Activated CD4-positive, CD25-positive, alpha-beta regulatory T cell (primary cell): Measurements from ENCODE around the gene TLK2.
"Not testable (repeated sequence)": the region's sequence is repeated elsewhere in the genome, so short reads cannot be mapped to it uniquely, and the experiment has no call there.

Source experiments
- DNase-seq, 4 experiments: peaks; one replicate each; lab custom pipeline; 2025; lab: John Stamatoyannopoulos, UW

Gene TLK2

DNA sequence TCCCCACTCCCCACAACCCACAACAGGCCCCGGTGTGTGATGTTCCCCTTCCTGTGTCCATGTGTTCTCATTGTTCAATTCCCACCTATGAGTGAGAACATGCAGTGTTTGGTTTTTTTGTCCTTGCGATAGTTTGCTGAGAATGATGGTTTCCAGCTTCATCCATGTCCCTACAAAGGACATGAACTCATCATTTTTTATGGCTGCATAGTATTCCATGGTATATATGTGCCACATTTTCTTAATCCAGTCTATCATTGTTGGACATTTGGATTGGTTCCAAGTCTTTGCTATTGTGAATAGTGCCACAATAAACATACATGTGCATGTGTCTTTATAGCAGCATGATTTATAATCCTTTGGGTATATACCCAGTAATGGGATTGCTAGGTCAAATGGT lies 82.3 kb downstream of the TLK2 start:
- DNase-seq, result not testable (repeated sequence)

DNA sequence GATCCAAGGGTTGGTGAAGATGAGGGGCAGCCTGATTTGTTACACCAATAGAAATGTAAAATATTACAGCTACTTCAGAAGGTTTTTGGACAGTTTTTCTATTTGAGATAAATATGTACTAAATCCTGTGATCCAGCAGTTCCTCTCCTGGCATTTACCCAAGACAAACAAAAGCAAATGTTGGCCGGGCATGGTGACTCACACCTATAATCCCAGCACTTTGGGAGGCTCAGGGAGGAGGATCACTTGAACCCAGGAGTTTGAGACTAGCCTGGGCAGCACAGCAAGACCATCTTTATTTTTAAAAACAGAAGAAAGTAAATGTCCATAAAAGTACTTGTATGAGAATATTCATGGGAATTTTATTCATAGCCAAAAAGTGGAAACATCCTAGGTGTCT lies 84.0 kb downstream of the TLK2 start:
- no peak for DNase-seq

DNA sequence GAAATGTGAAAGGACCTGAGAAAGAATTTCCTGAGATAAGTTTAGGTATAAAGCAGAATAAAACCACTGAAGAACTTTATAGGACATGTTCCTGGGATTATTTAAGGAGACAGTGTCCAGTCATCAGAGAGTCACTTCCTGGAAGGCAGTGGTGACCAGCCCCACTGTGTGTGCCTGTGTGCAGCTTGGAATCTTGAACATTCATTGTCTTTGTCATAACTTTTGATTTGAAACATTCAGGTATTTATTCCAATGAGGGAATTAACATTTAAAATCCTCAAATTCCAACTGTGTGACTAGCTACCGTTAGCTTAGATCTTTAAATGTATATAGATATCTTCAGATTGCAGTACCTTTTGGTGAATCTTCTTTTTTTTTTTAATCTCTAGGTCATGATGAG lies 87.2 kb downstream of the TLK2 start:
- DNase-seq, result no peak

DNA sequence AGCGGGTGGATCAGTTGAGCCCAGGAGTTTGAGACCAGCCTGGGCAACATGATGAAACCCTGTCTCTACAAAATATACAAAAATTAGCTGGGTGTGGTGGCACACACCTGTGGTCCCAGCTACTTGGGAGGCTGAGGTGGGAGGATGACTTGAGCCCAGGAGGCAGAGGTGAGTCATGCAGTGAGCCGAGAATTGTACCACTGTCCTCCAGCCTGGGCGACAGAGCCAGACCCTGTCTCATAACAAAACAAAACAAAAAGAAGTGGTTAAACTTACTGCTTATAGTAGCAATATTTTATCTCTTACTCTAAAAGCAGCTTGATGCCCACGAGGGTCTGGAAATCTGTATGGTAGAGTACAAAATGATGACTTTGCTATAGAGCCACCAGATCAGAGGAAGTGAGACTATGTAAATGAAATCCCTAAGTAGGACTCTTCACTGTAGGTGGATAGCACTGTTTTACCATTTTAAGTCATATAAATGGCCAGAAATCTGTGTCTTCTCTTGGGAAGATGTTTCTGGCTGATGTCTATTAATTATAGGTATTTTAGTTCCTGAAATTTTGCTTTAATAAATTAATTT lies 88.5 kb downstream of the TLK2 start:
- no peak for DNase-seq

DNA sequence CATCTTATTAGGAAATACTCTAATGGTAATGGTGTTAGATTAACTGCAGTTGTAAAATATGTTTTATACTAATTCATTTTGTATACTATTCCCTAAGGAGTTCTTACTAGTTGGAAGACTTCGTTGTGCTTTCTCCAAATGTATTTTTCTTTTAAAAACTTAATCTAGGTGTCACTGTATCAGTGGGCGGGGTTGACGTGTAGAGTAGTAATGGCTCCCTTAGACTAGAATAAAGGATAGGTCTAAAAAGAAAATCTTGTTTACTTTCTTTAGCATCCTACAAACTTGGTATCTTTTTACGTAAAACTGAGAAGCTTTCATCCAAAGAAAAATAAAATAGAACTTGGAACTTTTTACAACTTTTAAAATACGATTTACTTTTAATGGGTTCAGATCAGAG lies 93.9 kb downstream of the TLK2 start:
- no peak for DNase-seq

DNA sequence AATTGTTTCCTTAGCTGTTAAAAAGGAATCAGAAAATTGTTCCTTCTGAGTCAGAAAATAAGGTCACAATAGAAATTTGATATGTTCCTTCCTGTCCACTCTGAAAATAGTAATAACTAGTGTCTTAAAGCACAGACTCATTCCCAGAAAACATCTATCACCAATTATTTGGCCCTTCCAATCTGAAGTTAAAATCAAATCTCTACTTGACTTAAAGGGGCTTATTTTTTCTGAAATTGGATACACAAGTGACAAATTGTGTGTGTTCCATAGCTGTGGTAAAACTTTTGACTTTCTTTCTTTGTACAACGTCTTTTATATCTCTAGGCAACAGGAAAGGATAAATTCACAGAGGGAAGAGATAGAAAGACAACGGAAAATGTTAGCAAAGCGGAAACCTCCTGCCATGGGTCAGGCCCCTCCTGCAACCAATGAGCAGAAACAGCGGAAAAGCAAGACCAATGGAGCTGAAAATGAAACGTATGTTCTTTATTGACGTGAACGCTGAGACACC lies 94.3 kb downstream of the TLK2 start:
- no peak for DNase-seq

DNA sequence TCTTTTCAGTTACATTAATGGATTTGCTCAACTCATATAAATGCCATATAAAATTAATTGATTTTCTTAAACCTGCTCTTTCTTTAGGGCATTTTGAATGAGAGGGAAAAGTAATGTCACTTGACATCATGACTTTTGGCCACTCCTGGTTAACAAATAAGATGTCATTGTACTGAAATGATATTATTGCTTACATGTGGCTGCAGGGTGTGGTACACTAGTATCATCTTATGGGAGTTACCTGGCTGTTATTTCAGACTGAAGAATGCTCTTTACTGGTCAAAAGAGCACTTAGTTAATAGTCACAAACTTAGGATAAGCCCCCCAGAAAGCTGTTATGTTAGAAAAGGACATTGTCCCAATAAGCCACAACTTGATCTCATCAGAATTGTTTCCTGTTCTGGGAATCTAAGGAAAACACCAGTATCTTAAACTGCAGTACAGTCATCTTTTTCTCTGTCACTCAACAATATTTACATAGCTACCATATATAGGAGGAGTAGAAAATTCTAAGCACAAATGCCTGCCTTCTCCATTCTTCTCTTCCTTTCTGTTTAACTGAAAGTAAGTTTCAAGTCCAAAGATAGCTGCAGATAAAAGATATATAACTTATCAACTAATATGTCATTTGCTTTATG lies 95.0 kb downstream of the TLK2 start:
- no peak for DNase-seq

DNA sequence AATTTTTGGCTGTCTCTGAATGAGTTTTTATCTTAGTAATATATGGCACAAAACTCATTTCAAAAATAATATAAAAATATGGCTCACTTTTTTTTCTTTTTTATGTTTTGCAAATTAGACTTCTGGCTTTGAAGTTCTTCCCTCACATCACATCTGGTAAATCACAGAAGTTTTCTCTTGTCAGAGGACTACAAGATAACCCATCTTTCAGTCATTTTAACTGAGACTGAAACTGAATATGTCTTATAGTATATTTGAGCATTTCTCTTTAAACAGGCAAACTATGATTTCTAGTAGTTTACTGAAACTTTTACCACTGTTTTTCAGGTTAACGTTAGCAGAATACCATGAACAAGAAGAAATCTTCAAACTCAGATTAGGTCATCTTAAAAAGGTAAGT lies 97.8 kb downstream of the TLK2 start:
- DNase-seq, result no peak

DNA sequence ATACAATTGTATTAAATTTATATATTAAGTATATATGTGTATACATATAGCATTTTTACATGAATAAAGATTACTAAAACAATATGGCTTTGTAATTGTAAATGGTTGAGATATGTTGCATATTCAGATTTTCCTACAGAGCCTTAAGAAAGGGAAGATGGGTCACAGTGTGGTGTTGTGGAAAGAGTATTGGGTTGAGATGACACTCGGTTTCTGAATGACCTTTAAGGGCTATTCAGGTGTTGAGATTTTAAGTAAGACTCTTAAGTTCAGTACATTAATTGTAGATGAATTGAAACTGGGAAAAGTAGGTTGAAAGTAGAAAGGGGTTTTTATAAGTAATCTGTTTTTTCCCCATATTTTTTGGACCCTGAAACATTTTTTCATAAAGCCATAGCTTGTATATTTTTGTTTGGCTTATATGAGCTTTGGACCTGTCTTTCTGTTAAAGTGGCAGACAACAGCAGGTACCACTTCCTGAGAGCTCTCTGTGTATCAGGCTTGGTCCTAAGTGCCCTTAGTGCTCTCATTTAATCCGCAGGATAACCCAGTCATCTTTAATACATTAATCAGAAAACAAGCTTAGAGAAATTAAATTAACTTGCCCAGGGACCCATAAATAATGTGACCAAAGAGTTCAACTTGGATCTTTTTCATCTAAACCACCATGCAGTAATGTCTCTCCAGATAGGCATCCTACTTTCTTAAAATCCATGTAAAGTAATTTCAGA lies 100.3 kb downstream of the TLK2 start:
- no peak for DNase-seq

DNA sequence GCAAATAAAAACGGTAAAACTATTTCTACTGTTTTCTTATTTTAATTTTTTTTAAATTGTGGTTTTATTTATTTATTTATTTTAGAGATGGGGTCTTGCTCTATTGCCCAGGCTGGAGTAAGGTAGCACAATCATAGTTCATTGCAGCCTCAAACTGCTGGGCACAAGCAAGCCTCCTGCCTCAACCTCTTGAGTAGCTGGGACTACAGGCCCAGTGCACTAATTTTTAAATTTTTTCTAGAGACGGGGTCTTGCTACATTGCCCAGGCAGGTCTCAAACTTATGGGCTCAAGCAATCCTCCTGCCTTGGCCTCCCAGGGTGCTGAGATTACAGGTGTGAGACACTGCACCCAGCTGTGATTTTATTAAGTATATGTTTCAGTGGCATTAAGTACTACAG lies 102.3 kb downstream of the TLK2 start:
- no peak for DNase-seq

DNA sequence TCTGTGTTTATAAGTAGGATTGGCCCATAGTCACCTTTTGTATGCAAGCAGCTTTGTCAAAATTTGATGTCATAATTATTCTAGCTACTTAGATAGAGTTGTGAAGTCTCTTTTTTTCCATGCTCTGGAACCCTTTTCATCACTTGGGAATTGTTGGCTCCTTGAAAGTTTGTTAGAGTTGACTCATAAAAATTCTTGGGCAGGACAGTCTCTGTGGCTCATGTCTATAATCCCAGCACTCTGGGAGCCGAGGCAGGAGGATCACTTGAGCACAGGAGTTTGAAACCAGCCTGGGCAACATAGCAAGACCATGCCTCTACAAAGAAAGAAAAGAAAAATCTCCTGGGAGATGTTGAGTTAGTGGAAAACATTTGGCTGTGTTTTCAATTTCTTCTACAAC lies 103.1 kb downstream of the TLK2 start:
- DNase-seq, result no peak

DNA sequence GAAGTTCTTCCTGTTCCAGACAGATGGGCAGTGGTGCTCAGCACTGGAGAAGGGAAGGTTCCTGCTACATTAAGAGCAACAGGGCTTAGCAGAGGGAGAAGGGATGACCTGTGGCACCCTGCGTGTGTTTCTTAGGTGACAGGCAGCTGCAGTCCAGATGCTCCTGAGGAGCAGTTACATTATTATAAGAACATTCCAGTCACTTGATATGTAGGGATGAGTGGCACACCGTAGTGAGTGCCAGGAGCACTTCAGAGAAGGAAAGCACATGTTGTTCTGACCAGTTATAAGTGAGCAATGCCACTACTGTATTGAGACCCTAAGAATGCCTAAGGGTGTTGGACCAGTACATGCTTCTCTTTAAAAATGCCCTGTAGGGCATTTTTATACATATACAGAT lies 108.9 kb downstream of the TLK2 start:
- DNase-seq, result no peak

DNA sequence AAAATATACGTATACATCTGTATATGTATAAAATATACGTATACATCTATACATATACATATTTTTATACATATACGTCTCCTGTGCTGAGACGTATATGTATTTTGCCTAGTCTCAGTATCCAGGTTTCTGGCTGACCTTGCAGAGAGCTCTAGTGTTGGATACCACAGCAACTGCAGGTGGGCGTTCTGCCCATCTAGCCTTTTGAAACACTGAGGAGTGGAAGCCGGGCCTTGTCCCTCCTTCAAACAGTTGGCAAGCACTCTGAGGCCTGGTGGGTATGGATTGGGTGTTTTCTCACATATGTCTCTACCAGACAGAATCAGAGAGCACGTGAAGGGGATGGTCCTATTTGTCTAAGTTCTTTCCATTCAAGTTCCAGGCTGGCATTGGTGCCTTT lies 109.5 kb downstream of the TLK2 start:
- DNase-seq, result no peak

DNA sequence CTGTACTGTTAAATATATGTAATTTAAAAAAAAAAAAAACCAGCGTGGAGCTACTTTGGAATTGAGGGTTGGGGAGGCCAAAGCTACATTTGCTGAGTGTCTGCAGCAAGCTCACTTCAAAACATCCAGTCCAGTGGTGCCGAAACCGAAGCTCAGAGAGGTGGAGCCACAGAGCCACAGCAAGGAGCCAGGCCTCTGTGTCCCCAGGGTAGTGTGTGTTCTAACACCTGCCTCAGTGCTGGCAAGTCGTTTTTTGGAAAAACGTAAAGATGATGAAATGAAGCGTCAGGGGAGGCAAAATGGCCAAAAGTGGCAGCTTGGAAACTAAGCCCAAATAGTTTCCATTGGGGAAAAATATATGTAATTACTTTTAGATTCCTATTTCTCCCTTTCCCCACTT lies 112.7 kb downstream of the TLK2 start:
- no peak for DNase-seq

DNA sequence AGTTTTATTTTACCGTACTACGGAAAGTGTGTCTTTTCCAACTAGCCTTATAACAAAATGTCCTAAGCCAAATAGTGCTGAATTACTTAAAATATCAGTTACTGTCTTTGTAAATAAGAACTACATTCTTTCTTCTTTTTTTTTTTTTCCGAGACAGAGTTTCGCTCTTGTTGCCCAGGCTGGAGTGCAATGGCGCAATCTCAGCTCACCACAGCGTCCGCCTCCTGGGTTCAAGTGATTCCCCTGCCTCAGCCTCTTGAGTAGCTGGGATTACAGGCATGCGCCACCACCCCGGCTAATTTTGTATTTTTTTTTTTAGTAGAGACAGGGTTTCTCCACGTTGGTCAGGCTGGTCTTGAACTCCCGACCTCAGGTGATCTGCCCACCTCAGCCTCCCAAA lies 113.2 kb downstream of the TLK2 start:
- DNase-seq, result not testable (repeated sequence)

DNA sequence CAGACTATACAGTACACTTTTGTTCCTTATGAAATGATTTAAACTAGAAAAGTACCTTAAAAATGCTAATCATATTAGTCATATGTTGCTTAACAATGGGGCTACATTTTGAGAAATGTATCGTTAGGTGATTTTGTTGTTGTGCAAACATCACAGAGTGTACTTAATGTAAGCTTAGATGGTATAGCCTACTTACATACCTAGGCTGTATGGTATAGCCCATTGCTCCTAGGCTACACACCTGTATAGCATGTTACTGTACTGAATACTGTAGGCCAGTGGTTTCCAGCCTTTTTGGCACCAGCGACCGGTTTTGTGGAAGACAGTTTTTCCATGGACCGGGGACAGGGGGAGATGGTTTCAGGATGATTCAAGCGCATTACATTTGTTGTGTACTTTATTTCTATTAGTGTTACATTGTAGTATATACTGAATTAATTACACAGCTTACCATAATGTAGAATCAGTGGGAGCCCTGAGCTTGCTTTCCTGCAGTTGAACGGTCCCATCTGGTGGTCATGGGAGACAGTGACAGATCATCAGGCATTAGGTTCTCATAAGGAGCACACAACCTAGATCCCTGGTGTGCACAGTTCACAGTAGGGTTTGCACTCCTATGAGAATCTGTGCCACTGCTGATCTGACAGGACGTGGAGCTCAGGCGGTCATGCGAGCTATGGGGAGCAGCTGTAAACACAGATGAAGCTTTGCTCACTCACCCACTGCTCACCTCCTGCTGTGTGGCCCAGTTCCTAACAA lies 113.9 kb downstream of the TLK2 start:
- DNase-seq, result no peak

DNA sequence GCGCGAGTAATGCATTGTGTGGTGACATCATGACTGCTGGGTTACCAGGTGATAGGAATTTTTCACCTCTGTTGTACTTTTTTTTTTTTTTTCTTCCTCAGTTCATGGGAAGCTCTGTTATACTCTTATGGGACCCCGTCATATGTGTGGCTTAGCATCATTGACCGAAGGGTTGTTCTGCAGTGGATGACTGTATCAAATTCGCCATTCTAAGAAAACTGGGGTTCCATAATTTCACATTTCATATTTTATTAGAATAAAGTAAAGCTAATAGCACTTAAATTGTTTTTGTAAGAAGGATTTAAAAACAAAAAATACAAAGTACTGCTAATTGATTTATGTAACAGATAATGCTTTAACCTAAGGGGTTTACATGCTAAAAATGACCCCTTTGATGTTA lies 116.9 kb downstream of the TLK2 start:
- DNase-seq, result no peak

DNA sequence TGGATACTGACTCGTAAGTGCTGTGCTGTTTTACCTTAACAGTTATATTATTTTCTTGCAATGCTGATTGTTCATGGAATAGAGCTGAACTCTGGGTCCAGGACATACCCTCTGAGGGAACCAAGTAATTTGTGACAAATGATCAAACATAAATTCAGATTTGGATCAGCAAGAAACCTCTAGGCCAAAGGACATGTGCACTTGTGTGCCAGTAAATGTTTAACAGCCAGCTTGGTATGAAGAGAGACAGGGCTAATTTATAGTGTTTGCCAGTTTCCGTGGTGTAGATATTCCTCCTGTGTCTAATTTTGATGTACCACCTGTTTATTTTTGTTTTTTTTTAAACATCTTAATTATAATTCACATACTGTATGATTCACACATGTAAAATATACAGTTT lies 118.0 kb downstream of the TLK2 start:
- DNase-seq, result no peak

DNA sequence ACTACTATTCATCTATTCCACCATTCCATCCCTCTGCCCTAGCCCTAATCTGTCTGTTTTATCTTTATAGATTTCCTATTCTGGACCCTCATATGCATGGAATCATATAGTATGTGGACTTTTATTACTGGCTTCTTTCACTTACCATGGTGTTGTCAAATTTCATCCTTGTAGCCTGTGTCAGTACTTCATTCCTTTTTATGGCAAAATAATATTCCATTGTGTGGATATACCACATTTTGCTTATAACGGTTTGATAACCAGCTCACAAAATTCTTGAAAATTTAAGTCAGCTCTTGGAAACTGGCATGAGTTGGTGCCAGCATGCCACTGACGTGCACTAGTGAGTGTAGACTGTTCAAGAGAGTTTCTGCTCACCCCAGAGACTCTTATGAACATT lies 118.5 kb downstream of the TLK2 start:
- no peak for DNase-seq

DNA sequence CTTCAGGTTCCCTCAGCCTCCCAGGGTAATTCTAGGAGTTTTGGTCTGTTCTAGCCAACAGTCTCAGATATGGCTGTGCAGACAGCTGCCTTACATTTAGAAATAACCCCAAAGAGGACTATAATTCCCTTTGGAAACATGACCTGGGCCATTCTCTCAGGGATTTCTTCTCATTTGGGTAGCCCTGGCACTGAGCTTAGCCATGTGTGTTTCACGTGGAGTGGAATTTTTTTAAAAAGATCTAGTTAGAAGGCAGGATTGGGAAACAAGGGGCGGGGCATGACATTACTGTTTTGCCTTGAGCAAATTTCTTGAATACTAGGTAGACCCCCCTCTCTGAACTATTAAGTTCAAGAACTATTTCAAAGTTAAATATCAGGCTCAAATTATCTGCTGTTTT lies 119.3 kb downstream of the TLK2 start:
- DNase-seq, result no peak

DNA sequence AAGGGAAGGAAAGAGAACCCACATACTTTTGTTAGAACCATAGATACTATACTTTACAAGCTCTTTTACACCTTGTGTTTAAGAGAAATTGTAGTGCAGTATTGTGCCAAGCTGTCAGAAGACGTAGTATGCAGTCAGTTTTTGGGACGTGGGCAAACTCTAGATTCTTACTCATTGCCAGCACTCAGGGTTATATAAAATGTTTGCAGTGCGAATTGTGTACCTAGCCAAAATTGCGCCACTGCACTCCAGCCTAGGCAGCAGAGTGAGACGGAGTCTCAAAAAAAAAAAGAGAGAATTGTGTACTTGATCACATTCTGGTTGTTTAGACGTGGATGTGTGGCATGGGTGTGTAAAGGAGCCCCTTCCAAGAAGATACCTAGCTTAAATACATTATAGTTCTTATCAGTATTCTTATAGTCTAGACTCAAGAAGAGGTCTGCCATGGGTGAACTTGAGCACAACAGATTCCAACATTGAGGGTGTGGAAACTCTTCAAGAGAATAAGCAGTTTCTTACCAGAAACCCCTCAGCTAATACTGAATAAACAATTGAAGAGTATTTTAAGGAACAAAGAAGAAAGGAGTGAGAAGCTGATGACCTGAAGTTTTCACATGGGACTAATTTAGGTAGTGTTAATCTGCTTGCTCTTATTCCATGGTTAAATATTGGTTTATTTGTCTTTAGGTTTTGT lies 121.5 kb downstream of the TLK2 start:
- no peak for DNase-seq

DNA sequence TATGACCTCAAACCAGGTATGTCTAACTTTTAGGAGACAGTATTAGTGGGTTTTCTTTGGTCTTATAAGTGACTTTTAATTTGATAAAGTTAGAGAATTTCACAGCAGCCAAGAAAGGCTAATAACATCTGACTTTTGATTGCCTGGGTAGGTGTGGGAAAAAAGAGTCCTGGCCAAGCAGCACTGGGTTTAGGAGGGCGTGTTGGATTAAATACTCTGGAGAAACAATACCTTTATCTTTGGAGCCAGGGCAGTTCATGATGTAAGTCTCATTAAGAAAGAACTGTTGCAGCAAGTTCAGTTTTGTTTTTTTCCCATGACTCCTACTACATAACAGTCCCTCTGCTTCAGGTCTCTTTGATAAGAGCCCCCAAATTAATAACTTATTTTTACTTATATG lies 122.2 kb downstream of the TLK2 start:
- DNase-seq, result no peak
